ENCODE results near the gene RCL1. TPM values are rescaled to one million over a fixed set of nuclear protein-coding genes. Genes with fewer than 3 reads are reported as not detected.

Gene RCL1
- total and polyA plus RNA-seq, 2 donors (not counting 3 experiments of a cell fraction or from before 2014, with no cell fraction given): 12.9 to 13.2 TPM

- H3K36me3 ChIP-seq (ENCODE audit: control insufficient read depth in 2 of 2, extremely low read depth in 1 of 2, insufficient read depth in 2 of 2, low read length in 2 of 2): no peaks in the 10 kb centered on the region
- no peak overlapping the region for H3K4me3 ChIP-seq (replicated peaks in 1 of 3; ENCODE audit: insufficient read depth in 1 of 3, low read depth in 1 of 3, low read length in 3 of 3)
- no peak for DNase-seq (ENCODE audit: low read depth, low spot score)
- no peaks in the 10 kb centered on the region for H3K79me2 ChIP-seq (ENCODE audit: control insufficient read depth, insufficient read depth, low read length)
- H2AFZ ChIP-seq (ENCODE audit: low read depth, low read length): no peak overlapping the region
- dilution Hi-C loops (cut with MboI; ENCODE audit: extremely low pct_ligation_motif_present, low sequenced_read_pairs) (no loop called here), intact Hi-C loops (cut with micrococcal nuclease) (no loop called here)
- no peaks in the 10 kb centered on the region for H3K4me1 ChIP-seq (ENCODE audit: control insufficient read depth, extremely low read depth, insufficient read depth, low read length)
- POLR2A ChIA-PET: no interaction called here
- H3K9me1 ChIP-seq (replicated peaks; ENCODE audit: control insufficient read depth, extremely low read depth, insufficient read depth, low read length): no peaks in the 10 kb centered on the region
- no peak for FAIRE-seq
- CTCF ChIA-PET: interaction anchor here (1.5 kb wide), 1 partner anchor 14 kb away, joined by 3 read pairs; no protein-coding TSS in a partner anchor
- H3K27me3 ChIP-seq (ENCODE audit: control insufficient read depth in 2 of 2, insufficient read depth in 2 of 2, low read length in 2 of 2): no peaks in the 10 kb centered on the region
- no peak overlapping the region for H3K27ac ChIP-seq (ENCODE audit: insufficient read depth, low read depth, low read length)
- TF ChIP-seq JUN (IDR thresholded peaks at IDR 0.05; ENCODE audit: borderline replicate concordance, insufficient read depth, insufficient read length, low read depth) (no peak), FOS (IDR thresholded peaks at IDR 0.05; ENCODE audit: borderline replicate concordance, insufficient read depth, low read length) (no peak), EZH2 (IDR thresholded peaks at IDR 0.05; ENCODE audit: borderline replicate concordance, low read depth, low read length, severe bottlenecking) (no peak), POLR2AphosphoS5 (IDR thresholded peaks at IDR 0.05; ENCODE audit: insufficient read depth, low read depth, low read length) (no peak), POLR2A (IDR thresholded peaks at IDR 0.05; ENCODE audit: low read depth, low read length) (no peak), MYC (IDR thresholded peaks at IDR 0.05; ENCODE audit: low read depth, low read length) (no peak), GATA2 (IDR thresholded peaks at IDR 0.05; ENCODE audit: insufficient read depth, insufficient read length, low read depth, low read length) (no peak)
- TF ChIP-seq, protein P1, sequence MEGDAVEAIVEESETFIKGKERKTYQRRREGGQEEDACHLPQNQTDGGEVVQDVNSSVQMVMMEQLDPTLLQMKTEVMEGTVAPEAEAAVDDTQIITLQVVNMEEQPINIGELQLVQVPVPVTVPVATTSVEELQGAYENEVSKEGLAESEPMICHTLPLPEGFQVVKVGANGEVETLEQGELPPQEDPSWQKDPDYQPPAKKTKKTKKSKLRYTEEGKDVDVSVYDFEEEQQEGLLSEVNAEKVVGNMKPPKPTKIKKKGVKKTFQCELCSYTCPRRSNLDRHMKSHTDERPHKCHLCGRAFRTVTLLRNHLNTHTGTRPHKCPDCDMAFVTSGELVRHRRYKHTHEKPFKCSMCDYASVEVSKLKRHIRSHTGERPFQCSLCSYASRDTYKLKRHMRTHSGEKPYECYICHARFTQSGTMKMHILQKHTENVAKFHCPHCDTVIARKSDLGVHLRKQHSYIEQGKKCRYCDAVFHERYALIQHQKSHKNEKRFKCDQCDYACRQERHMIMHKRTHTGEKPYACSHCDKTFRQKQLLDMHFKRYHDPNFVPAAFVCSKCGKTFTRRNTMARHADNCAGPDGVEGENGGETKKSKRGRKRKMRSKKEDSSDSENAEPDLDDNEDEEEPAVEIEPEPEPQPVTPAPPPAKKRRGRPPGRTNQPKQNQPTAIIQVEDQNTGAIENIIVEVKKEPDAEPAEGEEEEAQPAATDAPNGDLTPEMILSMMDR (IDR thresholded peaks at IDR 0.05; ENCODE audit: extremely low read depth in 1 of 2, insufficient read depth in 1 of 2, low read depth in 1 of 2, low read length in 2 of 2): no peak
- TF ChIP-seq, protein P2, sequence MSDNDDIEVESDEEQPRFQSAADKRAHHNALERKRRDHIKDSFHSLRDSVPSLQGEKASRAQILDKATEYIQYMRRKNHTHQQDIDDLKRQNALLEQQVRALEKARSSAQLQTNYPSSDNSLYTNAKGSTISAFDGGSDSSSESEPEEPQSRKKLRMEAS (IDR thresholded peaks at IDR 0.05; ENCODE audit: insufficient read depth, insufficient read length): no peak
- no peaks in the 10 kb centered on the region for H3K9me3 ChIP-seq (replicated peaks; ENCODE audit: control insufficient read depth, insufficient read depth, low read length)
- no peak overlapping the region for H3K9ac ChIP-seq (replicated peaks; ENCODE audit: extremely low read depth, insufficient read depth, low read length)
- no TSS peak for BruUV-seq (replicated peaks)
- no peak overlapping the region for H3K4me2 ChIP-seq (ENCODE audit: insufficient read depth, low read length)
- H4K20me1 ChIP-seq (replicated peaks; ENCODE audit: control insufficient read depth, extremely low read depth, insufficient read depth, low read length): no peaks in the 10 kb centered on the region
Measured at GRCh38 chr9:4887556-4887955, 94.8 kb downstream of the RCL1 start.

Measured in endothelial cell of umbilical vein (primary cell).